HG03159 (cell line): ENCODE measurements around the gene FANCG.

ENCODE experiments used
- ATAC-seq: cut with Tn5 transposase; IDR thresholded peaks from one replicate; pipeline ENCODE4 v1.9.1; 2021; ENCODE audit warnings: mild to moderate bottlenecking, moderate library complexity; ENCODE audit not compliant: unreplicated experiment

FANCG gene

DNA sequence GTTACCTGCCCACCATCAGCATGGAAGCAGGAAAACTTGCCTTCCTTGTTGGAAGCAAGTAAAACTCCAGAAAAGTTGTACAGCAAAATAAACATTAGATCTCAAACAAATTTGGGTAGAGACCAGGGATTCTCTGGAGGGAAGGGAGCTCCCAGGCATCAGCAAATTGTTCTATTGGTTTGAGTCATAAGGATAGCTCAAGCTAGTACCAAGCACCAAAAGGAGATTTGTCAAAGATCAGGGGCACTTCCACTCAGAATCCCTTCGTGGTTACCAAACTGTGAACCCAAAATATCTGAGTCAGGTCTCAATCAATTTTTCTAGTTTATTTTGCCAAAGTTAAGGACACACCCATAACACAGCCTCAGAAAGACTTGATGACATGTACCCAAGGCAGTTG lies 52.4 kb downstream of the FANCG start:
- ATAC-seq: no peak

DNA sequence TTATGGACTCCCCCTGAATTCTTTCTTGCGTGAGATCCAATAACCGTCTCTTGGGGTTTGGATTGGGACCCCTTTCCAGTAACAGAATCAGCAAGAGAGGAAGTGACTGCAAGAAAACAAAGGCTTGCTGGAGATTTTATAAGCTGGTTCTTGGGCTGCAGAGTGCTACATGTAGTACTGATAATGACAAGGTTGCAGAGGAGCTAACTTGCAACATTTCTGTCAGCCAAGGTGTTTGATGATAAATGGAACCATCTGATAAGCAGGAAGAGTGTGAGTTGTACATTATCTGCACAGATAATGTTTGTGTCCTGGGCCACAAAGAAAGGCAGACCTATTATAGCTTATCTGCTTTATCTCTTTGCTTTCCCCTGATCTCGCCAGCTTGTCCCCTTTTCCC lies 53.1 kb downstream of the FANCG start:
- no peak for ATAC-seq
